HepG2 (cell line): Measurements from ENCODE around the gene SMARCA4. TPM values are rescaled to one million over a fixed set of nuclear protein-coding genes. Genes with fewer than 3 reads are reported as not detected.
A peak's percentile ranks its signal among the peaks of the same experiment; 100 is the strongest.

ENCODE experiments used
- FOXC1 ChIP-seq: sonication (generic); formaldehyde crosslinking; IDR thresholded peaks from 2 replicates; pipeline ENCODE4 v1.8.0; 2022; ENCODE audit warnings: mild to moderate bottlenecking, missing genetic modification reagents, borderline replicate concordance
- IRX3 ChIP-seq: sonication (generic); formaldehyde crosslinking; IDR thresholded peaks from 2 replicates; pipeline ENCODE4 v1.8.1; 2023; ENCODE audit warnings: mild to moderate bottlenecking, low read depth, missing genetic modification reagents, borderline replicate concordance
- KDM5A ChIP-seq: fragments of 200-600 bp; sonication (generic); IDR thresholded peaks from 2 replicates; pipeline ENCODE4 v1.7.0; 2018; ENCODE audit warnings: antibody characterized with exemption, mild to moderate bottlenecking, low read length, borderline replicate concordance
- MAZ ChIP-seq, 2 experiments: sonication (generic) in 1 of 2; formaldehyde crosslinking in 1 of 2; IDR thresholded peaks; 2 replicates each; pipeline versions ENCODE4 v1.5.0 to v1.6.1; 2012 to 2020; ENCODE audit warnings: low read depth in 2 of 2, mild to moderate bottlenecking in 2 of 2, borderline replicate concordance in 1 of 2, improper control_type of control experiment in 1 of 2, low read length in 1 of 2, missing genetic modification reagents in 1 of 2, moderate library complexity in 1 of 2
- NCOA1 ChIP-seq: sonication (generic); formaldehyde crosslinking; IDR thresholded peaks from 2 replicates; pipeline ENCODE4 v1.9.0; 2021; ENCODE audit warnings: missing genetic modification reagents
- RXRB ChIP-seq: IDR thresholded peaks from 2 replicates; pipeline ENCODE4 v1.6.1; 2016; ENCODE audit warnings: borderline replicate concordance, missing genetic modification reagents, missing compliant biosample characterization
- SP4 ChIP-seq: sonication (generic); formaldehyde crosslinking; IDR thresholded peaks from 2 replicates; pipeline ENCODE4 v1.8.1; 2023; ENCODE audit warnings: mild to moderate bottlenecking, missing genetic modification reagents
- SP5 ChIP-seq: IDR thresholded peaks from 2 replicates; pipeline ENCODE4 v1.6.1; 2016; ENCODE audit warnings: low read depth, borderline replicate concordance
- ZFP1 ChIP-seq: IDR thresholded peaks from 2 replicates; pipeline ENCODE4 v1.6.1; 2016
- ZNF792 ChIP-seq: IDR thresholded peaks from 2 replicates; pipeline ENCODE4 v1.6.1; 2016
- polyA plus RNA-seq, 8 experiments: library from polyadenylated mRNA; depleted of rRNA in 3 of 8; stranded (reverse) in 7 of 8; unstranded in 1 of 8; fragments of >200 nt; fragmentation: Illumina TruSeq in 4 of 8; extraction: Trizol in 4 of 8; gene quantifications; 2 replicates each; pipeline versions ENCODE4 v1.2.1 to v1.2.3, GENCODE V29; 2011 to 2016; ENCODE audit warnings: low read depth in 4 of 8, missing spikeins in 1 of 8, mixed read lengths in 1 of 8; ENCODE audit not compliant: insufficient read depth in 1 of 8
- total RNA-seq, 5 experiments: library from RNA; depleted of rRNA; stranded (reverse); fragments of >200 nt; fragmentation: Illumina TruSeq; extraction: Trizol; gene quantifications; 2 replicates each; pipeline ENCODE4 v1.2.3, GENCODE V29; 2016; ENCODE audit warnings: low read depth in 1 of 5
- TF ChIP-seq, protein P1 (sequence below): sonication (generic); formaldehyde crosslinking; IDR thresholded peaks from 2 replicates; pipeline ENCODE4 v1.4.0; 2020; ENCODE audit warnings: missing genetic modification reagents, borderline replicate concordance
- TF ChIP-seq, protein P2 (sequence below): sonication (generic); formaldehyde crosslinking; IDR thresholded peaks from 2 replicates; pipeline ENCODE4 v1.4.0; 2020; ENCODE audit warnings: missing genetic modification reagents
- TF ChIP-seq, protein P3 (sequence below): sonication (generic); formaldehyde crosslinking; IDR thresholded peaks from 2 replicates; pipeline ENCODE4 v1.5.1; 2020; ENCODE audit warnings: mild to moderate bottlenecking, missing genetic modification reagents, moderate library complexity
- TF ChIP-seq, protein P4 (sequence below): sonication (generic); formaldehyde crosslinking; IDR thresholded peaks from 2 replicates; pipeline ENCODE4 v1.5.0; 2020; ENCODE audit warnings: mild to moderate bottlenecking, missing genetic modification reagents, borderline replicate concordance

SMARCA4 gene
- total and polyA plus RNA-seq, 2 of the 13 experiments (the other 11 are each of a cell fraction or from before 2014, with no cell fraction given): 25.4 to 45.9 TPM

DNA sequence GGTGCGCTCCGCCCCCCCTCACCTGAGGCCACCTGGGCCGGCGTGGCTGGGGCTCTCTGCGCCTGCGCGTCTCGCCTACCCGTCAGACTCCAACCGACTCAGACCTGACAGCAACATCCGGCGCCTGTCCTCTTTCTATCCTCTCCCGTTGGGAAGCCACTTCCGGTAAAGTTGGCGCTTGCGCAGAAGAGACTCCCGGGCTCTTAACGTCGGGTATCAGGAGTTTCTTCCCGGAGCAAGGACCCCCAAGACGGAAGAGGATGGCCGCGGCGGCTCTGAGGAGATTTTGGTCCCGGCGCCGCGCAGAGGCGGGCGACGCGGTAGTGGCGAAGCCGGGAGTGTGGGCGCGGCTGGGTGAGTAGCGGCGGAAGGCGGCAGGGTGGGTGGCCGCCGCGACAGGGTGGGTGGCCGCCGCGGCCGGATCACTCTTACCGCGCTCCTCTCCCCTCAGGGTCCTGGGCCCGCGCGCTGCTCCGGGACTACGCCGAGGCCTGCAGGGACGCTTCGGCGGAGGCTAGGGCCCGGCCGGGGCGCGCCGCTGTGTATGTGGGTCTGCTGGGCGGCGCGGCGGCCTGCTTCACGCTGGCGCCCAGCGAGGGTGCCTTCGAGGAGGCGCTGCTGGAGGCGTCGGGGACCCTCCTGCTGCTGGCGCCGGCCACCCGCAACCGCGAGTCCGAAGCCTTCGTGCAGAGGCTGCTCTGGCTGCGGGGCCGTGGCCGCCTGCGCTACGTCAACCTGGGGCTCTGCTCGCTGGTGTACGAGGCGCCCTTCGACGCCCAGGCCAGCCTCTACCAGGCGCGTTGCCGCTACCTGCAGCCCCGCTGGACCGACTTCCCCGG, 32.0 kb upstream of the SMARCA4 start, which contains the start of the genes TIMM29 and YIPF2 (continued):
- peak; percentile 41; the same call in 1 of the 2 replicates for TF ChIP-seq IRX3
- peak; percentile 60; the same call in 1 of the 2 replicates for TF ChIP-seq RXRB
- TF ChIP-seq, protein P1, sequence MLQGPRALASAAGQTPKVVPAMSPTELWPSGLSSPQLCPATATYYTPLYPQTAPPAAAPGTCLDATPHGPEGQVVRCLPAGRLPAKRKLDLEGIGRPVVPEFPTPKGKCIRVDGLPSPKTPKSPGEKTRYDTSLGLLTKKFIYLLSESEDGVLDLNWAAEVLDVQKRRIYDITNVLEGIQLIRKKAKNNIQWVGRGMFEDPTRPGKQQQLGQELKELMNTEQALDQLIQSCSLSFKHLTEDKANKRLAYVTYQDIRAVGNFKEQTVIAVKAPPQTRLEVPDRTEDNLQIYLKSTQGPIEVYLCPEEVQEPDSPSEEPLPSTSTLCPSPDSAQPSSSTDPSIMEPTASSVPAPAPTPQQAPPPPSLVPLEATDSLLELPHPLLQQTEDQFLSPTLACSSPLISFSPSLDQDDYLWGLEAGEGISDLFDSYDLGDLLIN (CRISPR knock-in tag): no peak
- peak; percentile 42; the same call in 1 of the 2 replicates for TF ChIP-seq MAZ (IDR thresholded peaks at IDR 0.05; ENCODE audit: borderline replicate concordance, low read depth, low read length)
- no peak for TF ChIP-seq MAZ (CRISPR knock-in tag; IDR thresholded peaks at IDR 0.05; ENCODE audit: low read depth)
- TF ChIP-seq SP5 (CRISPR knock-in tag): 0 out of 2 replicates have a peak, but pooled peaks have one; percentile 9
- 0 out of 2 replicates have a peak, but pooled peaks have one; percentile 36 for TF ChIP-seq ZFP1 (CRISPR knock-in tag)
- TF ChIP-seq, protein P2, sequence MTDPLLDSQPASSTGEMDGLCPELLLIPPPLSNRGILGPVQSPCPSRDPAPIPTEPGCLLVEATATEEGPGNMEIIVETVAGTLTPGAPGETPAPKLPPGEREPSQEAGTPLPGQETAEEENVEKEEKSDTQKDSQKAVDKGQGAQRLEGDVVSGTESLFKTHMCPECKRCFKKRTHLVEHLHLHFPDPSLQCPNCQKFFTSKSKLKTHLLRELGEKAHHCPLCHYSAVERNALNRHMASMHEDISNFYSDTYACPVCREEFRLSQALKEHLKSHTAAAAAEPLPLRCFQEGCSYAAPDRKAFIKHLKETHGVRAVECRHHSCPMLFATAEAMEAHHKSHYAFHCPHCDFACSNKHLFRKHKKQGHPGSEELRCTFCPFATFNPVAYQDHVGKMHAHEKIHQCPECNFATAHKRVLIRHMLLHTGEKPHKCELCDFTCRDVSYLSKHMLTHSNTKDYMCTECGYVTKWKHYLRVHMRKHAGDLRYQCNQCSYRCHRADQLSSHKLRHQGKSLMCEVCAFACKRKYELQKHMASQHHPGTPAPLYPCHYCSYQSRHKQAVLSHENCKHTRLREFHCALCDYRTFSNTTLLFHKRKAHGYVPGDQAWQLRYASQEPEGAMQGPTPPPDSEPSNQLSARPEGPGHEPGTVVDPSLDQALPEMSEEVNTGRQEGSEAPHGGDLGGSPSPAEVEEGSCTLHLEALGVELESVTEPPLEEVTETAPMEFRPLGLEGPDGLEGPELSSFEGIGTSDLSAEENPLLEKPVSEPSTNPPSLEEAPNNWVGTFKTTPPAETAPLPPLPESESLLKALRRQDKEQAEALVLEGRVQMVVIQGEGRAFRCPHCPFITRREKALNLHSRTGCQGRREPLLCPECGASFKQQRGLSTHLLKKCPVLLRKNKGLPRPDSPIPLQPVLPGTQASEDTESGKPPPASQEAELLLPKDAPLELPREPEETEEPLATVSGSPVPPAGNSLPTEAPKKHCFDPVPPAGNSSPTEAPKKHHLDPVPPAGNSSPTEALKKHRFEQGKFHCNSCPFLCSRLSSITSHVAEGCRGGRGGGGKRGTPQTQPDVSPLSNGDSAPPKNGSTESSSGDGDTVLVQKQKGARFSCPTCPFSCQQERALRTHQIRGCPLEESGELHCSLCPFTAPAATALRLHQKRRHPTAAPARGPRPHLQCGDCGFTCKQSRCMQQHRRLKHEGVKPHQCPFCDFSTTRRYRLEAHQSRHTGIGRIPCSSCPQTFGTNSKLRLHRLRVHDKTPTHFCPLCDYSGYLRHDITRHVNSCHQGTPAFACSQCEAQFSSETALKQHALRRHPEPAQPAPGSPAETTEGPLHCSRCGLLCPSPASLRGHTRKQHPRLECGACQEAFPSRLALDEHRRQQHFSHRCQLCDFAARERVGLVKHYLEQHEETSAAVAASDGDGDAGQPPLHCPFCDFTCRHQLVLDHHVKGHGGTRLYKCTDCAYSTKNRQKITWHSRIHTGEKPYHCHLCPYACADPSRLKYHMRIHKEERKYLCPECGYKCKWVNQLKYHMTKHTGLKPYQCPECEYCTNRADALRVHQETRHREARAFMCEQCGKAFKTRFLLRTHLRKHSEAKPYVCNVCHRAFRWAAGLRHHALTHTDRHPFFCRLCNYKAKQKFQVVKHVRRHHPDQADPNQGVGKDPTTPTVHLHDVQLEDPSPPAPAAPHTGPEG (CRISPR knock-in tag): peak; percentile 89; the same call in 1 of the 2 replicates
- TF ChIP-seq, protein P3, sequence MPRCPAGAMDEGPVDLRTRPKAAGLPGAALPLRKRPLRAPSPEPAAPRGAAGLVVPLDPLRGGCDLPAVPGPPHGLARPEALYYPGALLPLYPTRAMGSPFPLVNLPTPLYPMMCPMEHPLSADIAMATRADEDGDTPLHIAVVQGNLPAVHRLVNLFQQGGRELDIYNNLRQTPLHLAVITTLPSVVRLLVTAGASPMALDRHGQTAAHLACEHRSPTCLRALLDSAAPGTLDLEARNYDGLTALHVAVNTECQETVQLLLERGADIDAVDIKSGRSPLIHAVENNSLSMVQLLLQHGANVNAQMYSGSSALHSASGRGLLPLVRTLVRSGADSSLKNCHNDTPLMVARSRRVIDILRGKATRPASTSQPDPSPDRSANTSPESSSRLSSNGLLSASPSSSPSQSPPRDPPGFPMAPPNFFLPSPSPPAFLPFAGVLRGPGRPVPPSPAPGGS (CRISPR knock-in tag): no peak
- TF ChIP-seq KDM5A: peak; percentile 99
- TF ChIP-seq SP4: peak; percentile 80
- TF ChIP-seq FOXC1 (CRISPR knock-in tag): no peak
- TF ChIP-seq, protein P4, sequence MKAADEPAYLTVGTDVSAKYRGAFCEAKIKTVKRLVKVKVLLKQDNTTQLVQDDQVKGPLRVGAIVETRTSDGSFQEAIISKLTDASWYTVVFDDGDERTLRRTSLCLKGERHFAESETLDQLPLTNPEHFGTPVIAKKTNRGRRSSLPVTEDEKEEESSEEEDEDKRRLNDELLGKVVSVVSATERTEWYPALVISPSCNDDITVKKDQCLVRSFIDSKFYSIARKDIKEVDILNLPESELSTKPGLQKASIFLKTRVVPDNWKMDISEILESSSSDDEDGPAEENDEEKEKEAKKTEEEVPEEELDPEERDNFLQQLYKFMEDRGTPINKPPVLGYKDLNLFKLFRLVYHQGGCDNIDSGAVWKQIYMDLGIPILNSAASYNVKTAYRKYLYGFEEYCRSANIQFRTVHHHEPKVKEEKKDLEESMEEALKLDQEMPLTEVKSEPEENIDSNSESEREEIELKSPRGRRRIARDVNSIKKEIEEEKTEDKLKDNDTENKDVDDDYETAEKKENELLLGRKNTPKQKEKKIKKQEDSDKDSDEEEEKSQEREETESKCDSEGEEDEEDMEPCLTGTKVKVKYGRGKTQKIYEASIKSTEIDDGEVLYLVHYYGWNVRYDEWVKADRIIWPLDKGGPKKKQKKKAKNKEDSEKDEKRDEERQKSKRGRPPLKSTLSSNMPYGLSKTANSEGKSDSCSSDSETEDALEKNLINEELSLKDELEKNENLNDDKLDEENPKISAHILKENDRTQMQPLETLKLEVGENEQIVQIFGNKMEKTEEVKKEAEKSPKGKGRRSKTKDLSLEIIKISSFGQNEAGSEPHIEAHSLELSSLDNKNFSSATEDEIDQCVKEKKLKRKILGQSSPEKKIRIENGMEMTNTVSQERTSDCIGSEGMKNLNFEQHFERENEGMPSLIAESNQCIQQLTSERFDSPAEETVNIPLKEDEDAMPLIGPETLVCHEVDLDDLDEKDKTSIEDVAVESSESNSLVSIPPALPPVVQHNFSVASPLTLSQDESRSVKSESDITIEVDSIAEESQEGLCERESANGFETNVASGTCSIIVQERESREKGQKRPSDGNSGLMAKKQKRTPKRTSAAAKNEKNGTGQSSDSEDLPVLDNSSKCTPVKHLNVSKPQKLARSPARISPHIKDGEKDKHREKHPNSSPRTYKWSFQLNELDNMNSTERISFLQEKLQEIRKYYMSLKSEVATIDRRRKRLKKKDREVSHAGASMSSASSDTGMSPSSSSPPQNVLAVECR (CRISPR knock-in tag): peak; percentile 91
- no peak for TF ChIP-seq NCOA1 (CRISPR knock-in tag)
- 0 out of 2 replicates have a peak, but pooled peaks have one; percentile 29 for TF ChIP-seq ZNF792 (CRISPR knock-in tag)
